Fibroblast of skin of scalp (primary cell): ENCODE data around the gene PLEKHH3.
A peak's percentile ranks its signal among the peaks of the same experiment; 100 is the strongest.
"Not testable (repeated sequence)": the region's sequence is repeated elsewhere in the genome, so short reads cannot be mapped to it uniquely, and the experiment has no call there.

Source experiments
- DNase-seq: peaks from one replicate; pipeline ENCODE4 v3.0.0-alpha.2; 2013

Gene PLEKHH3

DNA sequence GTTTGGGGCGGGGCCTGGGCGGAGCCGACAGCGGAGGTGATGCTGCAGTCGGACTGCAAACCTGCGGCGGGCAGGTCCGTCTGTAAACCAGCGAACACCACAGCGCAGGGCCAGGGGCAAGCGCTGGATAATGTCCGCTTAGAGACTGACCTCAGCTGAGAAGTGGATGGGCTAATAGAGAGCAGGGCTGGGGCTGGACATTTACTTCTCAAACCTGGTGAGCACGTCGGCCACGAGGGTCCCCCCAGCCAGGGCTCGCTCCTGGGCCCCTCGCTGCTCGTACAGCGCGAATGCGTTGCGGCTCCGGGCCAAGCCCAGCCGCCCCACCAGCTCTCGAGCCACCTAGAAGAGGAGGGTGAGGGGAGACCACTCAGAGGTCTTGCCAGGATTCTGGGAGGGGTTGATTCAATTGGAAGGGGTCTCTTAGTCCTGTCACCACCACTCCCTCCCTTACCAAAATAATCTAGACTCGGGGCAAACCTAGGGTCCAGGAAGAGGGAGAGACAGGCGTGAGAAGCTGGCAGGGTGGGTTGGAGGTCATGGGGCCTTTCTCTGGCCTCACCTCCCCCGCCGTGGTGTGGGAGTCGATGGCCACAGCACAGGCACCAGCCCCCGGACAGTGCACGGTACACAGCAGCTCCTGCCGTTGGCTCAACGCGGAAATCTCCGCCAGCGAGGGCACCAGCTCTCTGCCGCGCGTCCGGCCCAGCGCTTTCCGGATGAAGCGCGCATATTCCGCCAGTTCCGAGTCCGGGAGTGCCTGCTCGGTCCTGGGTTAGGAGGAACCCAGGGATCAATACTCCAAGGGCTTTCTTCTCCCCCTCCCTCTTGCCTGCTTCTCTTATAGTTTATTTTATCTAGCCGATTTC, 5.8 kb downstream of the PLEKHH3 start:
- DNase-seq = no peak

DNA sequence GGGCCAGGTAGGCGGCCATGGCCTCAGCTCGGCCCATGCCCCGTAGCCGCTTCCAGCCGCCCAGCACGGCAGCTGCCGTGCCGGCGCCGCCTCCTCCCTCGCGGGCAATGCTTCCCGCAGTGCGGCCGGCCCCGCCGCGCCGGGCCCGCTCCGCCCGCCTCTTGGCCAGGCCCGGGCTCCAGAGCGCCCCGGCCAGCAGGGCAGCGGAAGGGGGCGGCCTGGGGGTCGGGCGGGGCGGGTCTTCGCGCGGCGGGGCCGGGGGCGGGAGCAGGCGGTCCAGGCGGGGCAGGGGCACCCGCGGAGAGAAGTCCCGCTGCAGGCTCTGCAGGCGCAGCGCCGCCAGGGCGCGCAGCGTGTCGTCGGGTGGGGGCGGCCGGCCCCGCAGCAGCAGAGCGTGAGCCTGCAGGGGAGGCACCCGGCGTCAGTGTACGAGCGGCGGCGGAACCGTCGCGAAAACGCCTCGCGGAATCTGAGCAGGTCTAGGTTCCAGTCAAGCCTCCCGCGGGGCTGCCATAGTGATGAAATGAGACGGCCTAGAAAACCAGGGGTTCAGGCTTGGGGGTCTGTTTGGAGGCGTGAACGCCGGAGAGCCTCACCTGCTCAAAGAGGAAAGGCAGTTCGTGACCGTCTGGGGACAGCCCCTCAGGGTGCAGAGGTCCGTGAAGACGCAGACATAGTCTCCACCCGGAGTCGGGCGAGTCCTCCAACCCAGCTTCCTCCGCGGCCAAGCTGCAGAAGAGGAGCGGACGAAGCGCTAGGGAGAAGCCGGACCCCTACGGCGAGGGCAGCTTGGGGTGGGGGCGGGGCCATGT, 6.6 kb downstream of the PLEKHH3 start:
- no peak for DNase-seq

DNA sequence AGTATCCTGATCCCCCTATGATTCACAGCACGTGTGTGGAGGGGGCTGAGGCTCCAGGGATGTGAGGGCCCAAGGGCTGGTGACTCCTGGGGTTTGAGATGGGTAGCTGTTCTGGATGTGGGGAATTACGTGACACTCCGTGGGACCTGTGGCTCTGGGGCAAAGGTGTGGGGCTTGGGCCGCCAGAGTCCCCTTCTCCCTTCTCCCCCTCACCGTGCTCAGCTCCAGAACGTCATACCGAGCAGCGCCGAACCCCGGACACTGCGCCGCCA, 7.2 kb downstream of the PLEKHH3 start:
- no peak for DNase-seq

DNA sequence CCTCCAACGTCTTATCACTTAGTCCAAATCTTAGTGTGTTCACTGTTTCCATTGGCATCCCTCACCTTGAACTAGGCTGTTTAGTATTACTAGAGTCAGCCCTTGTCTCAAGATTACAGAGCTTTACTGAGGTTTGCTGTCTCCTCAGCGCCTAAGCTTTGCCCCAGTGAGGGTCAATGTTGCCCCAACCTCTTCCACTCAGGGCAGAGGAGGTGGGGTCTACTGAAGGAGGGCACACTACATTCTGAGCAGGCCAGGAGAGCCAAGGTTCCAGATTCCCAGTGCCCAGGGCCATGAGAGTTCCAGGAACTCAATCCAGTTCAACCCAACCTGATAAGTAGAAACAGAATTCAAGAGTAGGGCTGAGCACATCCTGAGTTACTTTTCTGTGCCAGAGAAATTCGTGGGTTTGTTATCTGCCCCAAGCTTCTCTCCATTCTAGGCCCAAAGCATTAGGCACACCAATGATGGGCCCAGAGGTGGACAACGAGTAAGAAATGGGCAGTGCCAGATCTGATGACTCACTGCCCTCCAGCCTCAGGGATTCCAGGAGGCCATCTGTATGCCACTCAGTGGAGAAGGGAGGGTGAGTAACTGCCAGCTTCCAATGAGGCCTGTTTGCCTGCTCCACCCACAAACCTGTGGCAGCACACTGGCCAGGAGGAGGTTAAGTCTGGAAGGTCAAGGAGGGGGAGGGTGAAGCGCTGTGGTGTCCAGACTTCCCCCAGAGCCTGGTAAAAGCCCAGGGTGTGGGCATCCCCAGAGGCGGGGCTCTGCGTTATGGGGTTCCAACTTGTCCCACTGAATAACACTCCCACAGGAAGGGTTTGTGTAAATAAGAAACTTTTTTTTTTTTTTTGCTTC, 9.5 kb downstream of the PLEKHH3 start:
- peak; percentile 64 for DNase-seq

DNA sequence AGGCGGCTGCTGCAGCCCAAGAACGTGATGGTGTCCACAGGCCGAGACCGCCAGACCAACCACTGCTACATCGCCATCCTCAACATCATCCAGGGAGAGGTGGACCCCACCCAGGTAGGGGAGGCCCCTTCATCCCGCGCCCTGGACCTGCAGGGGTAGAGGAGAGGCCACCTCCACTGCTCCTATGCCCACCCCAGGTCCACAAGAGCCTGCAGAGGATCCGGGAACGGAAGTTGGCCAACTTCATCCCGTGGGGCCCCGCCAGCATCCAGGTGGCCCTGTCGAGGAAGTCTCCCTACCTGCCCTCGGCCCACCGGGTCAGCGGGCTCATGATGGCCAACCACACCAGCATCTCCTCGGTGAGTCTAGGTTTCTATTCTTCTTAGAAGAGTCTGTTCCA, 10.7 kb downstream of the PLEKHH3 start:
- not testable (repeated sequence) for DNase-seq

DNA sequence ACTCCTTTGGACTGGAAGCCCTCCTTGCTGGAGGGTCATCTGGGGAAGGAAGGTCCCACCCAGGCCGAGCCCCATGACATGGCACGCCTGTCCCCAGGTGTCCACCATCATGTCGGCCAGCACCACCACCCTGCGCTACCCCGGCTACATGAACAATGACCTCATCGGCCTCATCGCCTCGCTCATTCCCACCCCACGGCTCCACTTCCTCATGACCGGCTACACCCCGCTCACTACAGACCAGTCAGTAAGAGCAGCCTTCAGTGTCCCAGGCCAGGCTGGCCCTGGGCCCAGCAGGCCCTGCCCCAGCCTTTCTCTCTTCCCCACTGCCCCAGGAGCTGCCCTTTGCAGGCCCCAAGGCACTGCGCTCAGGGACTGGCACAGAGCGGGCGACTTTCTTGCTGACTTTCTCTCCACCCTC, 11.2 kb downstream of the PLEKHH3 start:
- DNase-seq = no peak

DNA sequence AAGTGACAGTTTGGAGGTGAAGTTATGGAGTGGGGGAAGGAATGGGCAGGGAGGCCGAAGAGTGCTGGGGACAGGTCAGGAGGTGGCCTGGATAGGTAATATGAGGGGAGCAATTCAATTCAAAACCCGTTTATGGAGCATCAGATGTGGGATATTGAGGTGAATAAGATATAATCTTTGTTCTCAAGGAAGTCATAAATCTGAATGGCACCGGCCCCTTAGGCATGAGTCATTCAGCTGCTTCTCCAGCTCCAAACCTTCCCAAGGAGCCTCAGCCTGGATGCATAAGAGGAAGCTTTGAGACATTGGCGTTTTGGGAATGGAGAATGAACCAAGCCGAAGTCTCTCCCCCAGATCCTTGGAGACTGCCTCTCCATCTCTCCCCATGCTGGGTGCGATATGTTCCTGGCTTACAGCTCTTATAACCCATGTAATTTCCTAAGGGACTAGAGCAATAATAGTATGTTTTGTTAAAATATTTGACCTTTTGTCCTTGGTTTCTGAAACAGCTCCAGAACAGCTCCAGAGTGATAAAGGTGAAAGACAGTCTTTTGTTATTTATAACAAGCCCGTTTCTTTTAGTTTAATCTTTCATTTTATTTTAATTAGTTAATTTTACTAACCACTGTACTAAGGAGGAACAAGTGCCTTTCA, 16.0 kb downstream of the PLEKHH3 start:
- DNase-seq = peak; percentile 49

DNA sequence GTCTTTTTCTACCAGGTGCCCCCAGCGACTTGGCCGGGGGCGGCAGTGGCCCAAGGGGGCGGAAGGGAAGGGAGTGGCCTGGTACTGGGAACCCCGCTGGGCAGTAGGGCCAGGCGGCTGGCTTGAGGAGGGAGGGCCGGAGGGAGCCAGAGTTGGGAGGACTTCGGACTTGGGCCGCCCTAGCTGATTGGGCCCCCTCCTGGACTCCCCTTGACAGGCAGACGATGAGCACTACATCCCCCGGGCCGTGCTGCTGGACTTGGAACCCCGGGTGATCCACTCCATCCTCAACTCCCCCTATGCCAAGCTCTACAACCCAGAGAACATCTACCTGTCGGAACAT, 16.9 kb downstream of the PLEKHH3 start:
- DNase-seq = not testable (repeated sequence)

DNA sequence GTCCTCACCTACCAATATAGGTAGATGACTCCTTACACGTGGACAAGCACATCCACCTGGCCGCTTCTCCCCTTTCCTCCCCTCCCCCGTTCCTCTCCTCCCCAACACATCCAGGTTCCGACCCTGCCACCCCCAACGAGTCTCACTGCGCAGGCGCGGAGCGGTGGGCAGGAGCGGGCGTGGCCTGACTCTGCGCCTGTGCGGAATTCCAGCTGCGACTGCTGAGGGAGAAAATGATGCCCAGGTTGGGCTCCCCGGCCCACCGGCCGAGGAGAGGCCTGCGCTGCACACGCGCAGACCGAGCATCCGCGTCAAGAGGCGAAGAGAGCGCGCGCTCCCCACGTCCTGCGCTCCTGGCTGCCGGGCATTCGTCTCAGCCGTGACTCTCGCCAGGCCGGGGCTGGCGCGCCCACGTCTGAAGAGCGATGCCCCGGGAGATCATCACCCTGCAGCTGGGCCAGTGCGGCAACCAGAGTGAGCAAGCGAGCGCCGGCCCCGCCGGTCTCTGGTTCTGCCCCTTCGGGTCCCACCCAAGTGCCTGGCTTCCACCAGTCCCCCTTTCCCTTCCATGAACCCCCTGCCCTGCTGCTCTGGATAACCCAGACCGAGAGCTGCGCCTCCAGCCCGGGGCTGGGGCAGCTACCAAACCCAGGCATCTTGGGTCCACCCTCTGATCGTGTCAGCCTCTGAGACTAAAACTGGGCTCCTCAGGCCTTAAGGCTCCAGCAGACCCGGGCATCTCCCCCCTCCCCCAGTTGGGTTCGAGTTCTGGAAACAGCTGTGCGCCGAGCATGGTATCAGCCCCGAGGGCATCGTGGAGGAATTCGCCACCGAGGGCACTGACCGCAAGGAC, 17.5 kb downstream of the PLEKHH3 start, which contains the start of gene TUBG2:
TUBG2 (plus strand) TSS at position 206 of the 853 bp plus-strand sequence; CDS start at position 426, 220 bp downstream.
- peak; percentile 90 for DNase-seq

DNA sequence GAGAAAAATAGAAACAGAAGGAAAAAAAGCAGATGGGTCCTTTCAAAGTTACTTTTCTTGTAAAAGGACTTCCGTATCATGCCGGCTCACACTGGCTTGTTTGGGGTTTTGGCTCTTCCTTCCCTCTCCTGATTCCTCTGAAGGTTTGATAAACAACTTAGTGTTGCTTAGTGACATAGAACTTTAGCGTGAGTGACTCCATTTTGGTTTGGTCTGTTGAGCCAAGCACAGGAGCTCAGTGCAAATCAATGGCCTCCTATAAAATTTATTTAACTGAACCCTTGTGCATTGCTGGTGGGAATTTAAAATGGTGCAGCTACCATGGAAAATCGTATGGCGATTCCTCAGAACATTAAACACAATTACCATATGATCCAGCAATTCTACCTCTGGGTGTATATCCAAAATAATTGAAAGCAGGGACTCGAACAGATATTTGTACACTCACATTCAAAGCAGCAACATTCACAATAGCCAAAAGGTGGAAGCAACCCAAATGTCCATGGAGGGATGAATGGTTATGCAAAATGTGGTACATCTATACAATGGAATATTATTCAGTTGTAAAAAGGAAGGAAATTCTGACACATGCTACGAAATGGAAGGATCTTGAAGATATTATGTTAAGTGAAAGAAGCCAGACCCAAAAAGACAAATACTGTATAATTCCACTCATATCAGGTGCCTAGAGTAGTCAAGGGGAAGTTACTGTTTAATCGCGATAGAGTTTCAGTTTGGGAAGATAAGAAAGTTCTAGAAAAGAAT, 18.8 kb downstream of the PLEKHH3 start:
- DNase-seq = no peak

DNA sequence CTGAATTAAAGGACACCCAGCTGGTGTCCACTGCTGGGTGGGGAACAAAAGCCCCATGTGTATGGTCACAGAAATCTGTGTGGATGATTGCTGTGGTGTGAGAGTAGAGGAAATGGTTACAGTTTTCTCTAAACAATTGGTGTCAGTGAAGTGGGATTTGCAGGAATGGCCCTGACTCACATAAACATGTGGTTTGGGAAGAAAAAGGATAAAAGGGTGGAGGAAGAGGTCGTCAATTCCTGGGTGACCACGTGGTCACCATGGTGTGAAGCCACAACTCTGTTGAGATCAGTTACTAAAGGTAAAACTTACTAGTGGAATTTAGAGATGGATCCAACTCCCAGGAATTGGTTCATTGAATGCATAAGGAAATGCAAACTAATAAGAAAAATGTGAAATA, 21.3 kb downstream of the PLEKHH3 start:
- DNase-seq = peak; percentile 49

DNA sequence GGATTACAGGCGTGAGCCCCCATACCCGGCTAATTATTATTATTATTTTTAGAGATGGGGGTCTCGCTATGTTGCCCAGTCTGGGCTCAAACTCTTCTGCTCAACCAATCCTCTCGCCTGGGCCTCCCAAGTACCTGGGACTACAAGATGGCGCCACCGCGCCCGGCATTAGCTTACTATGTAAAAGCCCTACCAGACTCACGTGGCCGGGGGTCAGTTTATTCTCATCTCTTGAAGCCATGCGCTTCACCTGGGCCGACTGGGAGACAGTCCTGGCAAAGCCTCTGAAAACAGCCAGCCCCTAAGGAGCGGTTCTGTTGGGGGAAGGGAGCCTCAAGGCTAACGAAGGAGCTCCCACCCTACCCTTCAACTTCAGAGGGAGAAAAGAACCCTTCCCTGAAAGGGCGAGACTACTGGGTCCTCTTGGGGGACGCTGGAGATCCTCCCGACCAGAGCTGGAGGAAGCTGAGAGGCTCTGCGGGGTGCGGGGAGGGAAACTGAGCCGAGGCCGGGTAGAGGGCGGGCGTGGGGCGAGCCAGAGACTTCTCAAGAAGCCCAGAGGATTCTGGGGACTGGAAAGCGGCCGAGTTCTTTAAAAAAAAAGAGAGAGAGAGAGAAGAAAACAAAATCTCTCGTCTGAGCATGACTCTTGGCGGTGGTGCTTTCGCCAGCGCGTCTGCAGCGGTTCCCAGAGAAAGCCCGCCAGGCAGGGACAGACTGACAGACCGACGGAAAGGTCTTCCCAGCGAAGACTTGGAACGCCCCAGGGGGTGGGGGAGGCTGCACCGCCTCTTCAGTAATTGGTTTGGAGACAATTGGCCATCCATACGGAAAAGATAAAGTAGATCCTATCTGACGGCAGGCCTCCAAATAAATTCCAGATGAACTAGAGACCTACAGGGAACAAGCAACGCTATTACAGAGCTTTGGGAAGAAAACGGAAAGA, 23.3 kb downstream of the PLEKHH3 start:
- DNase-seq = peak; percentile 75

DNA sequence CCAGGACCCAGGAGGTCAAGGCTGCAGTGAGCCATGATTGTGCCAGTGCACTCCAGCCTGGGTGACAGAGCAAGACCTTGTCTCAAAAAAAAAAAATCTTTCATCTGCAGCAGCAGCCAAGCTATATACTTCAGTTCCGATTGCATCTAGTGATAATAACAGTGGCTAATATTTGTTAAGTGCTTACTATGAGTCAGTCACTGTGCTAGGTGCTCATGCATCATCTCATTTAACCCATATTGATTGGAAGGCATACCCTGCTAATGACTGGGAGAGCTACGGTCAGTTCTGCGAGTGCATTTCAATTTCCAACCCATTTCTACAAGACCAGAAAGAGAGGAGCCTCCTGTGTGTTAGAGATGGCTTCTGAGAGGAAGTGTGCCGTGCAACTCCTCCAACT, 25.4 kb downstream of the PLEKHH3 start:
- no peak for DNase-seq

DNA sequence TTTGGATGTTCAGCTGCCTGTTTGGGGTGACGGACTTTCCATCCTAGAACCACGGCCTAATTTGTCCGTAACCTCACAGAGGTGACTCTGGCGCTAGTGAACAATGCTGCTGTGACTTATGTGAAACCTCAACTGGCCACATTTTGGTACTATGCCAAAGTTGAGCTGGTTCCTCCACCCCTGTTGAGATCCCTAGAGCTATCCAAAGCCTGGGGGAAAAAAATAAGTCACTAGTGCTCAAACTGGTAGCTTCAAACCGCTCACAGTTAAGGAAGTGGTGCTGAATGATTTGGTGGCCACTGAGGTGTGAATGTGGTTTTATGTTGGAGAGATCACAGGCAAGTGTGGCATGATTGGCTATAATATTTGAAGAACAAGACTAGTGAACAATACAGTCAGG, 29.0 kb downstream of the PLEKHH3 start:
- DNase-seq = no peak

DNA sequence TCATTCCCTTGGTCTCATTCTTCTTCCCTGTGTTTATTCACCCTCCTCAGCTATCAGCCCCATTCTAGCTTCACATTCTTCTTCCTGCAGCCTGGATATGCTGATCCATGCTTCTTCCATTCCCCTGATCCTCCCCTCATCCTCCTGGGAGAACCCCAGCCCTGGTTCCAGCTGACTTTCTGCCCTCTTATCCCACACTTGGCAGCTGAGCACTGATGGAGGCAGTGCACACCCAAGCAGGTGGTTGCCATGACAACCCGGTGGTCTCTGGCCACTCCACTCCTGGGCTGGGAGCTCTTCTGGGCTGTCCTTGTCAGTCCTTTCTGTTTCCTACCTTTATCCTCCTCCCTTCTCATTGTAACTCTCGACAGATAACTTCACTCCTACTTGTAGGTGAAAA, 34.5 kb downstream of the PLEKHH3 start:
- DNase-seq = no peak

DNA sequence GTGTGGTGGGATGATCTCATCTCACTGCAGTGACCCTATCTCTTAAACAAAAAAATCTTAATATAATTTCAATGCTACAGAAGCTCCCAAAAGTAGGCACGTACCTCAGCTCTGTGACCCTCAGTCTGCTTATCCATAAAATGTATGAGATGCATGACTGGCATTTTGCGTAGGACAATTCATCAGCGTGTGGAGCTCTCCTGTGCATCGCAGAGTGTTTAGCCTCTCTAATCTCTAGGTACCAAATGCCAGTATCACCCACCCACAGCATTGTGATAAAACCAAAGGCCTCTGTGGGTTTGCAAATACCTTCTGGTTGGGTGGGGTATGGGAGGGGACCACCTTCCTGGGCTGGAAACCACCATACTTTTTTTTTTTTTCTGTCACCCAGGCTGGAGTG, 36.7 kb downstream of the PLEKHH3 start:
- DNase-seq = no peak

DNA sequence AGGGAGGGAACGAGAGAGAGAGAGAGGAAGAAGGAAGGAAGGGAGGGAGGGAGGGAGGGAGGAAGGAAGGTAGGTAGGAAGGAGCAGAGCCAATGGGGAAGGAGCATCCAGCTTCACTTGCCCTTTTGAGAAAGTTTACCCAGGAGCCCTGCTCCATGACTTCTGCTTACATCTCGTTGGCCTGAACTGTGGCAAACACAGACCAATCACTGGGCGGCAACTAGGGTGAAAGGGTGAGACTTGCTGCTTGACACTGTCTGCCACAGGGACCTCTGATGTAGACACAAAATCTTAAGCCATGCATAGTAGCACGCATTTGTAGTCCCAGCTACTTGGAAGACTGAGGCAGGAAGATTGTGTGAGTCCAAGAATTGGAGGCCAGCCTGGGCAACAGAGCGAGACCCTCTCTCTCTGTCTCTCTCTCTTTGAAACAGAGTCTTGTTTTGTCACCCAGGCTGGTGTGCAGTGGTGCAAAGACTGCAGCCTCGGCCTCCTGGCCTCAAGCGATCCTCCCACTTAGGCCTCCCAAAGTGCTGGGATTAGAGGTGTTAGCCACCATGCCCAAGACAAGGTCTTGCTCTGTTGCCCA, 37.2 kb downstream of the PLEKHH3 start:
- DNase-seq = no peak

DNA sequence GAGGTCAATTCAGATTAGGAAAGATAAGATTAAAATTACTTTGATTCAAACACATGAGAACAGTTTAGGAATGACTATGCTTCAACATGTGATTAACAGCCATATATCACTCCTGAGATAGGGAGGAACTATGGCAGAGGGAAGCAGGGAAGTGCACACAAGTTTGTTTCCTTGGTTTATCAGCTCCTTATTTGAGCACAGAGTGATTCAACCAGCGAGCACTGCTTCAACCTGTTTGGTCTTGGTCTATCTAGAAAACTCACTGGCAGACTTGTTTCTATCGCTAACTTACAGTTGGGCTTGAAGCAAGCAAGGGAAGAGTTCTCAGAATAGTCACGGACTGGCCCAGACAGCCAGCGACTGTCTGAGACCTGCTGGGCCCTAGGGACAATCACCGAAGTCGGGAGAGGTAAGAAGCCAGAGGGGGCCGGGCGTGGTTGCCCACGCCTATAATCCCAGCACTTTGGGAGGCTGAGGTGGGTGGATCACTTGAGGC, 43.8 kb downstream of the PLEKHH3 start:
- no peak for DNase-seq
